Pulmonary artery endothelial cell (primary cell): ENCODE results near the gene BRPF3. TPM values are rescaled to one million over a fixed set of nuclear protein-coding genes. Genes with fewer than 3 reads are reported as not detected.

Experiments used
- DNase-seq: peaks from one replicate; pipeline ENCODE4 v3.0.0-alpha.2; 2011; ENCODE audit warnings: low read depth, low spot score
- total RNA-seq: library from RNA; depleted of rRNA; stranded (reverse); fragments of >200 nt; gene quantifications from 2 replicates; pipeline ENCODE4 v1.2.3, GENCODE V29; 2014

Gene BRPF3
- total RNA-seq, 1 donor from 2014 or later: 8.0 TPM

DNA sequence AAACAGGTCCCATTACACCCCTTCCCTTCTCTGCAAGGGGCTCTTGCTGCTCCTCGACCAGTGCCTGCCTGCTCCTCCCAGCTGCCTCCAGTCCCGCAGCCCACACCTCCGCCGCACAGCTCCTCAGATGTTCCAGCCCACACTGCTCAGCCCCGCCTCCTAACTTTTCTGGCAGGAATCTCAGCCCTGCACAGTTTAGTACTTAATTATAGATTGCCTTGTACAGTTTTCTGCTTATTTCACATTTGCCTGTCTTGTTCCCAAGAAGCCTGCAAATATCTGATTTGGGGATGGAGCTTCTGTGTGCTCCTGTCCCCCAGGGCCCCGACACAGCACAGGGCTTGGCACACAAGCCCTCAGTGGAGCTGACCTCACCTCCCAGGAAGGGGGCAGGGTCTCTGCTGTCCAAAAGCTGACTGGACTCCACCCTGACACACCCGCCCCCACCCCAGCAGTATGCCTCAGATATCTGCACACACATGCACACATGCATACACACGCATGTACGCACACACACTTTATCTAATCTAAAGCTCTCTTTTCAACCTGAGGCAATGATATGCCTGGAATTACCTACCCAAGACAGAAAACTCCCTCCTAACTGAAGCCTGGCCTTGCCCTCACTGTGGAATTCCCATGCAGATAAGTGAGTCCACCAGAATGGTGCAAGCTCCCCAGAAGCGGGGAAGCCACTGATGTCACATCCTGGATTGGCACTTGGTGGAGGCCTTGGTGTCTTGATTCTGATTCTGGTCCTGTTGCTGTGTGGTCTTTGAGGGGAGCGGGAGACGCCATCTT is 72.1 kb downstream of the BRPF3 start:
- DNase-seq: no peak

DNA sequence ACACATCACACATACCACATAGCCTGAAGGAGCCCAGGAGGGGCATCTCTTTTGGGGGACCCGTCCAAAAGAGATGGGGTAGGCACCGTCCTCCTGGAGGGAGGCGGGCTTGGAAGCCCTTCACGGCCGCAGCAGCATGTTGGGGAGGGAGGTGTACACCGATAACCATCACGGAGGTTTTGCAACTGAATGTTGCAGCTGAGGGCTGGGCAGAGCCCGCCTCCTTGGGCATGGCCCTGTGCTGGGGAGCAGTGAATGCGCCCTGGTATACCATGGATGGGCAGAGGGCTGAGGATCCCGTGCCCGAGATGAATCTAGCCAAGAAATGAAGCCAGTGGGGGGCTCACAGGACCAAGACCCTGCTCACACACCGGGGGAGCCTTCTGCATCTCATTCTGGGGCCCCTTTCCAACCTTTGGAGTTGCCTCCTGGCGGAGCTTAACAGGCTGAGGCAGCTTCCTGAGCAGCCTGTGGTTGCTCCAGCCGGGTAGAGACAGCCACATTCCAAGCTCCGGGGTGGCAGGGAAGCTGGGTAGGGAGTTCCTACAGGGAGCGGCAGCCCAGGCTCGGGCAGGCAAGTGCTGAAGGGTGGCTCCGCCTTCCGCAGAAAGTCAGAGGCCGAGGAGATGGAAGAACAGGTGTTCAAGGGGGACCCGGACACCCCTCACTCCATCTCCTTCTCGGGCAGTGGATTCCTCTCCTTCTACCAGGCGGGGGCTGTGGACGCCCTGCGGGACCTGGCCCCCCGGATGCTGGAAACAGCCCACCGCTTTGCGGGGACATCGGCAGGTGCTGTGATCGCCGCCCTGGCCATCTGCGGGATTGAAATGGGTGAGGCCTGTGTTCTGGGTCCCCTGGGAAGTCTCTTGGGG is 73.5 kb downstream of the BRPF3 start, which contains the start of gene PNPLA1:
TSS of gene PNPLA1 (plus strand) at position 227 of the 872 bp plus-strand sequence. CDS start at position 627, 400 bp downstream.
- DNase-seq: no peak

DNA sequence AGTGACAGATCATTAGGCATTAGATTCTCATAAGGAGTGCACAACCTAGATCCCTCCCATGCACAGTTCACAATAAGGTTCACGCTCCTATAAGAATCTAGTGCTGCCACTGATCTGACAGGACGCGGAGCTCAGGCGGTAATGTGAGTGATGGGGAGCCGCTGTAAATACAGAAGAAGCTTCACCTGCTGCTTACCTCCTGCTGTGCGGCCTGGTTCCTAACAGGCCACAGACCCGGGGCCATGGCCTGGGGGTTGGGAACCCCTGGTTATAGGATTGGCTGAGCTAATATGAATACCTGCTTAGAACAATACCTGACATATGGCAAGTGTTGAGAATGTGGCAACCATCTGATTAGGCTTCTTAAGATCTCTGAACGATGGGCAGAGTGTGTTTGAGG is 75.7 kb downstream of the BRPF3 start:
- no peak for DNase-seq

DNA sequence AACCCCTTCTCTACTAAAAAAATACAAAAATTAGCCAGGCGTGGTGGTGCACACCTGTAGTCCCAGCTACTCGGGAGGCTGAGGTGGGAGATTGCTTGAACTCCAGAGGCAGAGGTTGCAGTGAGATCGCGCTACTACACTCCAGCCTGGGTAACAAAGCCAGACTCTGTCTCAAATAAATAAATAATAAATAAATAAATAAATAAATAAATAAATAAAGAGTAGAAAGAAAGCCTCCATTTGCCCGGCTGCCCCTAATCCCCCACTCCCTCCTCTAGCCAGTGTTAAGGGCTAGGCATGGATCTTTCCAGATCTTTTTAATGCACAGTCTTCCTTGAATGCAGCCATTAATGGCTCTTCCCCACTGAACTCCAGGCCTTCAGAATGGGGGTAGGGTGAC is 76.5 kb downstream of the BRPF3 start:
- no peak for DNase-seq

DNA sequence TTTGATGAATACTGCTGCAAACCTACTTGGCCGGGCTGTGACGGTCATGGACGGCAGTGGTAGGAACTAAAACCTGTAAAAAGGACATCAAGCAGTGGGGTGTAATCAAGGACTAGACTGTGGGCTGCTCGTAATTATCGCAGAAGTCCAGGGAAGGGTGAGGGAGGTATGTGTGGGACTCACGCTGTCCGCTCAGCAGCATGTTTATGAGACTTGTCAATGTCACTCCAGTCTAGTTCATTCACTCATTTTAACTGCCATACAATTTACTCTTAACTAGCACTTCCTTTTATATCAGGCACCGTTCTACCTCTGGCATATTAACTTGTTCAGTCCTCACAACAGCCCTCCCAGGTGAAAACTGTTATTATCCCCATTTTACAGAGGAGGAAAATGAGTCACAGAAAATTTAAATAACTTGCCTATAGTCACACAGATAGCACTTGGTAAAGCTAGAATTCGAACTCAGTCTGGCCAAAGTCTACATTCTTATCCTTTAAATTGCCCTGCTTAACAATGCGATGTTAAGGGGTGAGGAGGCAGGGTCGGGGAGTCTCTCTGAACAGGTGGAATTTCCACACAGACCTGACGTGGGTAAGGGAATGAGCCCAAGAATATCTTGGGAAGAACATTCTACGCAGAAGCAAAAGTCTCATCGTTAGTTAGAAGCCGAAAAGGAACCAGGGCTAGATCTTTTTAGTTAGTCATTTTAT is 77.4 kb downstream of the BRPF3 start:
- DNase-seq: no peak

DNA sequence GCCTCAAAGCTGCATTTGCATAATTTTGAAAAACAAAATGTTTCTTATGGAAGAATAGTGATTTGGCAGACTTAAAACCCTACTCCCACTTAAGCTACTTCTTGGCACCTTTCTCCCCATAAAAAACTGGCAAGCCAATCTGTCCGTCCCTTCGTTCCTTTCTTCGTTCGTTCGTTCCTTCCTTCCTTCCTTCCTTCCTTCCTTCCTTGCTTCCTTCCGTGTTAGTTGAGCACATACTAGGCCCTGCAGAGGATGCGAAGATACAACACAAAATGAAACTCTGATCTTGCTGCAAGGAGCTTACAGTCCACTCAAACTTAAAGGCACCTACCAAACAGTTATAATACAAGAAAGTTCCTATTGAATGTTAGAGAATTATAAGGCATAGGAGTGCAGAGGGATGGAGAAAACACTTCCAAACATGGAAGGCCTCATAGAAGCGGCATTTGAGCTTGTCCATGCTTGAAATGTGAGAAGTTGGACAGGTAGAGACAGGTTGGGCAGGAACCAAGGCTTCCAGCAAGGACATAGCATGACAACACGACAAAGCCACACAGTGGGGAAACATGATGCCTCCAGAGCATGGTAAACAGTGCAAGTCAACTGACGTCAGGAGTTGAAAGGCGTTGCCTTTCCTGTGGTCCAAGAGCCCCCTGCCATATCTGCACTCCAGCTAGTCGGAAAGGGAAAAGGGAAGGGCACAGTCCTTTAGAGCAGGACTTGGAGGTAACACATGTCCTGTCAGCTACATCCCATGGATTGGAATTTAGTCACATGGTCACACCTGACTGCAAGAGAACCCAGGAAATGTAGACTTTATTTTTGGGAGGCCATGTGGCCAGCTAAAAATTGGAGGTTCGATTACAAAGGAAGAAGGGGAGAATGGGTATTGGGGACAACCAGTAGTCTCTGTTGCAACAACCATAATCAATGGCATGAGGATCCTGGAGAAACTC is 80.3 kb downstream of the BRPF3 start:
- DNase-seq: no peak

DNA sequence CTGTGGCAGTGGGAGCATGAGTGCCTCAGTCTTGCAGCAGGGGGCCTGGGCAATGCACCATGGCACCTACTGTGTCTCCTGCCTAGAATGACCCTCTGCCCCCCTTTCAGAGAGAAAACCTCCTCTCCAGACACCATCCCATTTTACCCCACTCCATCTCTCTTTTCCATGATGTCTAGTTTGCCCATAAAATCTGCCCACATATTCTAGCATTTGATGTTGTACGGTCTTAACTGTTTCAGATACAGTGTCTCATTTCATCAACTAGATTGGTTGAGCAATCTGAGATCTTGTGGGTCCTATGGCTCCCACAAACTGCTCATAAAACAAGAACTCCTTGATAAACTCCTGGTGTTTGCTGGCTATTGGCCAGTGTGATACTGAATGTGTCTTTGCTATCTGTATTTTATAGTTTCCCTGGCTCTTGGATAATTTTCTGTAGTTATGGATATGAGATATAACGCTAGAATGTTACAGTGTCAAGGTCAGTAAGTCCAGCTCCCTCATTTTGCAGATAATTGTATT is 81.5 kb downstream of the BRPF3 start:
- no peak for DNase-seq

DNA sequence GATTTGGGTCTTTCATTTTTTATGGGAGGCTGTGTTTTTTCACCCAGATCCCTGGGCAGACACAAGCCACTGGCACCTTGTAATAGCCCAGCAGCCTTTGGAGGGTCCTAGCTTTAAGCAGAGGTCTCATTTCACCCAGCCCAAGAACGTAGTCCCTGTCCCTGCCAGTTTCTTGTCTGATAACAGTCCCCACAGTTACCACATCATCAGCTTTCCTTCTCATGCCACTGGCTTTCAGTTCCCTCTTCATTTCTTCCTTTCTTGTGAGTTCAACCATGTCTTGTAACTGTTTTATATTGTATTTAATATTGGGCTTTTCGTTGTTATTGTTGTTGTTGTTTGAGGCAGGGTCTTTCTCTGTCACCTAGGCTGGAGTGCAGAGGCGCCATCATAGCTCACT is 83.9 kb downstream of the BRPF3 start:
- no peak for DNase-seq

DNA sequence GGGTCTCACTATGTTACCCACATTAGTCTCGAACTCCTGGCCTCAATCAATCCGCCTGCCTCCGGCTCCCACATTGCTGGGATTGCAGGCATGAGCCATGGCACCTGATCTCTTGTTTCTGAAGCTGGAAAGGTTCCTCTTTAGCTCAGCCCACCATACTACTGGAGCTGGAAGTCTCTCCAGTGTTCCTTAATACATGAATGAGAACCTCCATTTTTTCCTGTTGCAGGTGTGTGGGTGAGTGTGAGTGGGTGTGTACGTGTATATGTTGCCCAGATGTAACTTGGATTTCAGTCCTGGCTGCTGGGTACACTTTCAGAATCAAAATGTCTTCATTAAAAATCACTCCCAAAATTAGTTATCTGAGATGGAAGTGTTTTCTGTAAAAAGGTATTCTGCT is 84.4 kb downstream of the BRPF3 start:
- no peak for DNase-seq

Other genes with a start within 250 kb of the BRPF3 start
- under 0.01 TPM in 1 of 2 replicates, not detected in the other for gene SLC26A8, start 172.1 kb upstream of the BRPF3 start, total RNA-seq
- gene MAPK14, start 168.9 kb upstream of the BRPF3 start, total RNA-seq: 59.4 and 69.6 TPM in 2 replicates
- 1.3 and 2.5 TPM in 2 replicates for gene MAPK13, start 66.2 kb upstream of the BRPF3 start, total RNA-seq
- gene PNPLA1, start 73.3 kb downstream of the BRPF3 start, total RNA-seq: not detected in 2 replicates
- gene BNIP5, start 140.1 kb downstream of the BRPF3 start, total RNA-seq: not detected in 2 replicates
- 0.35 and 0.40 TPM in 2 replicates for gene ETV7, start 190.9 kb downstream of the BRPF3 start, total RNA-seq
- 0.07 TPM in 2 replicates for gene PXT1, start 246.1 kb downstream of the BRPF3 start, total RNA-seq
- 79.6 and 81.6 TPM in 2 replicates for gene KCTD20, start 246.3 kb downstream of the BRPF3 start, total RNA-seq